COLO668 (cell line): Measurements from ENCODE around the gene NTHL1.

Experiments used
- DNase-seq: peaks from one replicate; lab custom pipeline; 2025; ENCODE audit not compliant: unreplicated experiment; lab: John Stamatoyannopoulos, UW

The NTHL1 gene

GRCh38 chr16:2031081-2031577, 16.5 kb downstream of the NTHL1 start:
- no peak for DNase-seq

GRCh38 chr16:2030036-2030435, 17.6 kb downstream of the NTHL1 start:
- no peak for DNase-seq

DNA sequence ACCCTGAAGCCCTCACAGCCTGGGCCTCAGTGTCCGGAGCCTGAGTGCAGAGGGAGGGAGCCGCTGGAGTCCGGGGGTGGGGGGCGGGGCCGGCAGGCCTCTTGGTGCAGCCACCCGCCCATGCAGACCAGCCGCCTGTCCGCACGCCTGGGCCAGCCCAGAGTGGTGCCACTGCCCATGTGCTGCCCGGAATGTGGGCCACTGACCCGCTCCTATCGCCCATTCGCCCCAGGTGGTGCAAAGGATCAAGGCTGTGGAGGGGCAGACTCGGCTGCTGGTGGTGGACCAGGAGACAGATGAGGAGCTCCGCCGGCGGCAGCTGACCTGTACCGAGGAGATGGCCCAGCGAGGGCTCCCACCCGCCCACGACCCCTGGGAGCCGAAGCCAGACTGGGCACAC, 18.3 kb downstream of the NTHL1 start:
- DNase-seq = no peak

GRCh38 chr16:2028620-2029220, 18.9 kb downstream of the NTHL1 start:
- peak; percentile 89 for DNase-seq

DNA sequence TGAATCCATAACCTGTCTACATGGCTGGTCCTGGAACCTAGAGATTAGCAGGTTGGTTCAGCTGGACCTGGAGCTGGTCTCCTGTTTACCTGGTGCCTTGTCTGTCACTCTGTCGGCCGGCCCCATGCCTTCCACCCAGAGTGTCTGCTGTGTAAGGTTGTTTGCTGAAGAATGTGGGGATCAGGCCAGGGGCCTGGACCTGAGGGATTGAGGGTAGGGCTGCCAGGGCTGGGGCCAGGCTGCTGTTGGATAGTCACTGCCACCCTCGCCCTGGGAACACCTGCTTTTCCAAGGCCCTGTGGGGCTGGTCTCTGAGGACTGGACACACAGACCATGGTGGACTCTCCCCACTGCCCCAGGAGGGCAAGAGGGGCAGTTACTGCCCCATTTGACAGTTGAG, 19.5 kb downstream of the NTHL1 start:
- peak; percentile 42 for DNase-seq

DNA sequence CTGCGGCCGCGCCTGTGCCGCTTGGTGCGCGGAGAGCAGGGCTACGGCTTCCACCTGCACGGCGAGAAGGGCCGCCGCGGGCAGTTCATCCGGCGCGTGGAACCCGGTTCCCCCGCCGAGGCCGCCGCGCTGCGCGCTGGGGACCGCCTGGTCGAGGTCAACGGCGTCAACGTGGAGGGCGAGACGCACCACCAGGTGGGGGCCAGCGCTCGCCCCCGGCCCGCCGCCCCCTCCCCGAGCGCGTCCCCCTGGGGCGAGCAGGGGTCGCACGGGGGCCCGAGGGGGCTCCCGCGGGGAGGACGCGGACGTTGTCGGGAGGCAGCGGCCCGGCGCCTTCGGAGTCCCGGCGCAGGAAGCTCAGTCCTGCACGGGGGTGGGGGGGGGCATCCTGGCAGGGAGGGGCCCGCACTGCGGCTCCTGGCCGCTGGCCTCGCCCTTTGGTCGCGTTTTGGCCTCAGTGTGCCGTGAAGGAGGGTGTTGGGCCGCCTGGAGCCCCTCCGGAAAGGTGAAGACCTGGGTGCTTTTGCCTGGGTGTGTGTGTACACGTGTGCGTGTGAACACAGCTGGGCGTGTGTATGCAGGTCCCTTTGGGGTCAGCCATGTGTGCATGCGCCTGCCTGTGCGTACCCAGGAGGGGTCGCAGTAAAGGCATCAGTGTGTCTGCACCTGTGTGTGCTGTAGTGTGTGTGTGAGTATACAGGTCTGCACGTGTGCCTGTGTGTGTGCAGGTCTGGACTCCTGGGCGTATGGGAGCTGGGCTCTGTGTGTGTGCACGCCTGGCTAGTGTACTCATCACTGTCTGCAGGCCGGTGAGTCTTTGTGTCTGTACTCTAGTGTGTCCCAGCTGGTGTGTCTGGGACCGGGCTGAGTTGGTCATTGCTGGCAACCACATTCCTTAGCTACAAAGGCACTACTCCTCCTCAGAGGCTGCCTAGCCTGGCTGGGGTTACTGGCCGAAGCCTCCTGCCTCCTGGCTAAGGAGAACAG, 20.3 kb downstream of the NTHL1 start:
- DNase-seq = peak; percentile 68

GRCh38 chr16:2026461-2027023, 21.1 kb downstream of the NTHL1 start, which contains the start of gene NHERF2:
TSS of gene NHERF2 (plus strand) at chr16:2026902. CDS start at chr16:2027006, 104 bp downstream.
- DNase-seq = peak; percentile 68

GRCh38 chr16:2025878-2026460, 21.7 kb downstream of the NTHL1 start:
- DNase-seq = no peak

- no peak for DNase-seq
Observed at GRCh38 chr16:2025251-2025650, 22.4 kb downstream of the NTHL1 start.

DNA sequence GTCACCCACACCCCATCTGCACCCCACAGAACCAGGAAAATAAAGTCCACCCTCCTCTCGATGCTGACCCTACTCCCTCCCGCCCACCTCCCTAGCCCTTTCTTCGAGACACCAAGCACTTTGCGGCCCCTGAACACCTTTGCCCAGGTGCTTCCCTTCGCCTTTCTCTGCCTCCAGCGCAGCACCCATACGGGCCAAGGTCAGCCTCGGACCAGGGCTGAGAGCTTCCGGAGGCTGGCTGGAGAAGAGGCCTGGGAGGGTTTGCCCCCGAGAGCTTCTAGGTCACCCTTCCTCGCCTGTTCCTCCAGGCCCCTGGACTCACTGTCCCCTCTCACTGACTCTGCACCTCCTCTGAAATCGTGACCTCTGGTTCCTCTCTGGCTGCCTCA, 23.6 kb downstream of the NTHL1 start:
- no peak for DNase-seq

DNA sequence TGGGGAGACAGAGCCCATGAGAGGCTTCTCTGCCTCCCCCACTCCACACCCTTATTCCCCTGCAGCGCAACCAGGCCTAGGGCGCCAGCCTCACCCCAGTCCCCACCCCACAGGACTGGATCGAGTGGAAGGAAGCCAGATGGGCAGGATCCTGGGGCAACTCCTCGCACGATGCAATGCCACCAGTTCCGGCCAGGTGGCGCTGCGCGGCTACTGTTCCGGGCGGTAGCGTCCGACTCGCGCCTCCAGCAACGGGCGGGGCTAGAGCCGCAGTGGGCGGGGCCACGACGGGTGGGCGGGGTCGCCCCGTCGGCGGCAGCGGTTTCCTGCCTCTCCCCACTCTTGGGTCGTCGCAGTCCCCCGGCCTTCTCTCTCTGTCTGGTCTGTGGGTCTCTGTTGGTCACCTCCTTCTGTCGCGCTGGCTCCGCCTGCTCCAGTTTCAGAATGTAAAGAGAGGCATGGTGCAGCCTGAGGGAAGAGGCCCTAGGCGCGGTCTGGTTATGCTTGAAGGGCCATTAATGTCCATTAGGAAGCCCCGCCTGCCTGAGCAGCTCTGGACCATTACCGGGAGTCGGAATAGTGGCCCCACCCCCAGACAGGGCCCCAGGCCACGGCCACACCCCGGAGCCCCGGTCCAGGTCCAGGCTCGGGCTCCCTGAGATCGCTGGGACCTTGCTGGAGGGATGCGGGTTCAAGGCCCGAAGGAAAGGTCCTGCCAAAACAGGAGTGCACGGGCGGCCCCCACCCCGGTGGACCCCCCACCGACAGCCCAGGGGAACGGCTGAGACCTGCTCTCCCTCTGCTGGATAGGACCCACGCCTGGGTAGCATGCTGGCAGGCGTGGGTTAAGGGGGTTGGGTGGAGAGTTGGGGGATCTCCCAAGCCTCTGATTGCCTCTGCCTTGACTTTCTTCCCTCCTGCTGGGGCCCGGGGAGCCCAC, 24.3 kb downstream of the NTHL1 start:
- DNase-seq = peak; percentile 87

GRCh38 chr16:2022723-2023091, 24.9 kb downstream of the NTHL1 start:
- no peak for DNase-seq

DNA sequence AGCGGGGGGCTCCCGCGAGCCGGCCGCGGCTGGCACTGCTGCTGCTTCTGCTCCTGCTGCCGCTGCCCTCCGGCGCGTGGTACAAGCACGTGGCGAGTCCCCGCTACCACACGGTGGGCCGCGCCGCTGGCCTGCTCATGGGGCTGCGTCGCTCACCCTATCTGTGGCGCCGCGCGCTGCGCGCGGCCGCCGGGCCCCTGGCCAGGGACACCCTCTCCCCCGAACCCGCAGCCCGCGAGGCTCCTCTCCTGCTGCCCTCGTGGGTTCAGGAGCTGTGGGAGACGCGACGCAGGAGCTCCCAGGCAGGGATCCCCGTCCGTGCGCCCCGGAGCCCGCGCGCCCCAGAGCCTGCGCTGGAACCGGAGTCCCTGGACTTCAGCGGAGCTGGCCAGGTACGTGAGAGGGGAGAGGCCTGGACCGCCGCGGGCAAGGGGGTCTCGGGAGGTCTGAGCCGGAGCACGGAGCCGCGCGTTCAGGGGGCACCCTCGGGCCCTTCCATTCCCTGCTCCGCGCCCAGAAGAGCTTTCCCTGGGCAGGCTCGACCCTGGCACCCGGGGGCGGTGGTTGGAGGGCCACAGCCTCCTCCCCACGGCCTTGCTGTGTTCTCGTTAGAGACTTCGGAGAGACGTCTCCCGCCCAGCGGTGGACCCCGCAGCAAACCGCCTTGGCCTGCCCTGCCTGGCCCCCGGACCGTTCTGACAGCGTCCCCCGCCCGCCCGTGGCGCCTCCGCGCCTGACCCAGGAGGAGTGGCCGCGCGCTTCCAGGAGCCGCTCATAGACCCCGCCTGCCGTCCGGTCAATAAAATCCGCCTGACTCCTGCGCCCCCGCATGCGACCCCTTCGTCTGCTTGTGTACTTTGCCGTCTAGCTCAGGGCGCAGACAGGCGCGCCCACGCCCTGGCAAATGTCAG, 27.5 kb downstream of the NTHL1 start:
- peak; percentile 46 for DNase-seq

DNA sequence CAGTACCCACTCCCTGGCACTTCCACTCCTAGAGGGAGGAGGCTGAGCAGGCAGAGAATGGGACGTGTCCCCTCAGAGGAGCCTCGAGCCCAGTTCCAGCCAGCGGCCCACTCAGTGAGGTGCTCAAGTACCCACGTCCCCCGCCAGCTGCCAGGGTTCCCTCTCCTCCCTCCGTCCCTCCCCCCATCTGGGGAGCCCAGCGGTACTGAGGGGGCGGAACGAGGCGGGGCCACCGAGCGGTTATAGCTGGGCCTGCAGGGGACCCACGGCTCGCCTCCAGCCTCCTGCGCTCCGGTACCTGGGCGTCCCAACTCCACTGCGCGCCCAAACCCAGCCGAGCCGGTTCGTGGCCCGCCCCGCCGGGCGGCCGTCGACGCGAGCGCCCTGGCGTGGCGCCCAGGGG, 28.1 kb downstream of the NTHL1 start, which contains the start of gene NPW:
Gene NPW (plus strand): TSS at position 268 of the 403 bp plus-strand sequence.
- peak; percentile 46 for DNase-seq

DNA sequence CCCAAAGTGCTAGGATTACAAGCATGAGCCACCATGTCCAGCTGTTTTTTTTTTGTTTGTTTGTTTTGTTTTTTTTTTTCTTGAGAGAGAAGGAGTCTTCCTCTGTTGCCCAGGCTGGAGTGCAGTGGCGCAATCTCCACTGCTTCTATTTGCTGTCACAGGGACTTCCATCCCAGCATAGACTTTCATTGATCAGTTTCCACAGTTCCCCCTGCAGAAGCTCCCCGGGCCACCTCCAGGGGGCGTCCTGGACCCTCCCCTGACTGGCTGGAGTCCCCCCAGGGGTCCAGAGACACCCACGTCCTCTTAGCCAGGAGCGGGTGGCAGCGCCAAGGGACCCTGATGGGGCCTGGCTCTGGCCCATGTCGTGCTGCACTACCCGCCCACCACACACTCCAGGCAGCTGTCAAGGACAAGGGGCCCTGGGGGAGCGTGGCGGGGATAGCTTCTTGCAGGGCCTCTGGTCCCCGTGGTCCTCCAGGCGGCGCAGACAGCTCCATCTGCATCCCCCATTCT, 31.2 kb downstream of the NTHL1 start:
- peak; percentile 10 for DNase-seq

DNA sequence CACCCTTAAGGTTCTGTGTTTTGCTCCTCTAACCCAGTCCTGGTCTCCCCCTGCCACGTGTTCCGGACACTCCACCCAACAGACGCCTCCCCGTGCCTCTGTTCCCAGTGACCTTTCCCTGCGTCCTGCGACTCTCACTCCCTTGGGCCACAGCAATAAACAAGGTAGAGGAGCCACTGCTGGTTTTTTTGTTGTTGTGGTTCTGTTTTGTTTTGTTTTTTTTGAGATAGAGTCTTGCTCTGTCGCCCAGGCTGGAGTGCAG, 31.8 kb downstream of the NTHL1 start:
- DNase-seq = no peak

GRCh38 chr16:2015117-2015946, 32.3 kb downstream of the NTHL1 start:
- peak; percentile 24 for DNase-seq

DNA sequence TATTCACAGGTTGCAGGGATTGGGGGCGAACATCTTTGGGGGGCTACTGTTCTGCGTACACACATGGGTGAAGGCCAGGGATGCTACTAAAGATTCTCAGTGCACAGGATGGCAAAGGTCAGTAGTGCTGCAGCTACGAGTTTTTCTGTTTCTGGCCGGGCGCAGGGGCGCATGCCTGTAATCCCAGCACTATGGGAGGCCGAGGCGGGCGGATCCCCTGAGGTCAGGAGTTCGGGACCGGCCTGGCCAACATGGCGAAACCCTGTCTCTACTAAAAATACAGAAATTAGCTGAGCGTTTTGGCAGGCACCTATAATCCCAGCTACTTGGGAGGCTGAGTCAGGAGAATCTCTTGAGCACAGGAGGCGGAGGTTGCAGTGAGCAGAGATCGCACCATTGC, 34.1 kb downstream of the NTHL1 start:
- no peak for DNase-seq
